HG02571 (cell line): ENCODE data around the gene ESPNL.
A peak's percentile ranks its signal among the peaks of the same experiment; 100 is the strongest.
"Not testable (repeated sequence)": the region's sequence is repeated elsewhere in the genome, so short reads cannot be mapped to it uniquely, and the experiment has no call there.

Experiments
- ATAC-seq: cut with Tn5 transposase; IDR thresholded peaks from one replicate; pipeline ENCODE4 v1.9.1; 2021; ENCODE audit warnings: mild to moderate bottlenecking, moderate library complexity; ENCODE audit not compliant: unreplicated experiment

The ESPNL gene, protein sequence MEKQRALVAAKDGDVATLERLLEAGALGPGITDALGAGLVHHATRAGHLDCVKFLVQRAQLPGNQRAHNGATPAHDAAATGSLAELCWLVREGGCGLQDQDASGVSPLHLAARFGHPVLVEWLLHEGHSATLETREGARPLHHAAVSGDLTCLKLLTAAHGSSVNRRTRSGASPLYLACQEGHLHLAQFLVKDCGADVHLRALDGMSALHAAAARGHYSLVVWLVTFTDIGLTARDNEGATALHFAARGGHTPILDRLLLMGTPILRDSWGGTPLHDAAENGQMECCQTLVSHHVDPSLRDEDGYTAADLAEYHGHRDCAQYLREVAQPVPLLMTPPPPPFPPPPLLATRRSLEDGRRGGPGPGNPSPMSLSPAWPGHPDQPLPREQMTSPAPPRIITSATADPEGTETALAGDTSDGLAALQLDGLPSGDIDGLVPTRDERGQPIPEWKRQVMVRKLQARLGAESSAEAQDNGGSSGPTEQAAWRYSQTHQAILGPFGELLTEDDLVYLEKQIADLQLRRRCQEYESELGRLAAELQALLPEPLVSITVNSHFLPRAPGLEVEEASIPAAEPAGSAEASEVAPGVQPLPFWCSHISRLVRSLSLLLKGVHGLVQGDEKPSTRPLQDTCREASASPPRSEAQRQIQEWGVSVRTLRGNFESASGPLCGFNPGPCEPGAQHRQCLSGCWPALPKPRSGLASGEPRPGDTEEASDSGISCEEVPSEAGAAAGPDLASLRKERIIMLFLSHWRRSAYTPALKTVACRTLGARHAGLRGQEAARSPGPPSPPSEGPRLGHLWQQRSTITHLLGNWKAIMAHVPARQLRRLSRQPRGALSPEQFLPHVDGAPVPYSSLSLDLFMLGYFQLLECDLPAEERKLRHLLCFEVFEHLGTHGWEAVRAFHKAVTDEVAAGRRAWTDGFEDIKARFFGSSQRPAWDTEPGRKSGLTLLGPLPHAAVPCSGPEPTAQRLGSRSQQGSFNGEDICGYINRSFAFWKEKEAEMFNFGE

DNA sequence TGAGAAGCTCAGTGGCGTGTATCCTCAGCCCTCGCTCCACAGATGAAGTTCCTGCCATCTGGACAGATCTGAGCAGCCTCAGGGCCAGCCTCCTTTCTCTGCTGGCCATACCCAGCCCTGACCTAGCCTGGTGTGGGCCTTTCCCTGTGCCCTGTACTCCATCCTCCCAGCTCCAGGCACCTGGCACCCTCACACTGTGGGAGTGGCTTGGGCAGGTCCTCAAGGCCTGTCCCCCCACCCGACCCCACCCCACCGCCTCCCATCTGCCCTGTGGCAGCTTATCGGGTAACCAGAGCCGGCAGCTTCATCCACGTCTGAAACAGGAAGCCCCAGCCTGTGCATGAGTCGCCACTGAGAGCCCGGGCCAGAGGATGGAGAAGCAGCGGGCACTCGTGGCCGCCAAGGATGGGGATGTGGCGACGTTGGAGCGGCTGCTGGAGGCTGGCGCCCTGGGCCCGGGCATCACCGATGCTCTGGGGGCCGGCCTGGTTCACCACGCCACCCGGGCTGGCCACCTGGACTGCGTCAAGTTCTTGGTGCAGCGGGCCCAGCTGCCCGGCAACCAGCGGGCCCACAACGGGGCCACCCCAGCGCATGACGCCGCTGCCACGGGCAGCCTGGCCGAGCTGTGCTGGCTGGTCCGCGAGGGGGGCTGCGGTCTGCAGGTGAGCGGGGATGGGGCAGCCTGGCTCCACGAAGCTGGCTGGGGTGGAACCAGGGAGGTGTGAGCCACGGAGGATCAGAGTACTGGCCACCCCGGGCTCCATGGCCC lies at the start of gene ESPNL:
TSS of gene ESPNL (plus strand) at position 292 of the 772 bp plus-strand sequence. CDS start at position 372, 80 bp downstream.
- no peak for ATAC-seq

DNA sequence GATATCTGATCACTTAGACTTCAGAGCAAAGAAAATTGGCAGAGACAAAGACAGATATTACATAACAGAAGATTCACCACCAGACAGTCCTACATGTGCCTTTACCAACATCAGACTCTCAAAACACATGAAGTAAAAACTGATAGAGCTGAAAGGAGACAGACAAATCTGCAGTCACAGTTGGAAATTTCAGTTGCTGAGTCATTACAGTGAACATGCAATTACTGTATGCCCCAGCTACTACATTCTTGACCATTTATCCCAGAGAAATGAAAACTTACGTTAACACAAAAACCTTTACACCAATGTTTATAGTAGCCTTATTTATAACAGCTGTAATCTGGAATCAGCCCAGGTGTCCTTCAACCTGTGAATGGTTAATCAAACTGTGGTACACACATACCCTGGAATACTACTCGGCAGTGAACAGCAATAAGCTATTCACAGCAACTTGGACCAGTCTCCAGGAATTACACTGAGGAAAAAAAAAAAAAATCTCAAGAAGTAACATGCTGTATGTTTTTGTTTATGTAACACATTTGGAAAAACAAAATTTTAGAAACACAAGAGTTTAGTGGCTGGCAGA lies 46.9 kb upstream of the ESPNL start:
- ATAC-seq: no peak

GRCh38 chr2:238055841-238056240 lies 44.3 kb upstream of the ESPNL start:
- ATAC-seq: no peak

DNA sequence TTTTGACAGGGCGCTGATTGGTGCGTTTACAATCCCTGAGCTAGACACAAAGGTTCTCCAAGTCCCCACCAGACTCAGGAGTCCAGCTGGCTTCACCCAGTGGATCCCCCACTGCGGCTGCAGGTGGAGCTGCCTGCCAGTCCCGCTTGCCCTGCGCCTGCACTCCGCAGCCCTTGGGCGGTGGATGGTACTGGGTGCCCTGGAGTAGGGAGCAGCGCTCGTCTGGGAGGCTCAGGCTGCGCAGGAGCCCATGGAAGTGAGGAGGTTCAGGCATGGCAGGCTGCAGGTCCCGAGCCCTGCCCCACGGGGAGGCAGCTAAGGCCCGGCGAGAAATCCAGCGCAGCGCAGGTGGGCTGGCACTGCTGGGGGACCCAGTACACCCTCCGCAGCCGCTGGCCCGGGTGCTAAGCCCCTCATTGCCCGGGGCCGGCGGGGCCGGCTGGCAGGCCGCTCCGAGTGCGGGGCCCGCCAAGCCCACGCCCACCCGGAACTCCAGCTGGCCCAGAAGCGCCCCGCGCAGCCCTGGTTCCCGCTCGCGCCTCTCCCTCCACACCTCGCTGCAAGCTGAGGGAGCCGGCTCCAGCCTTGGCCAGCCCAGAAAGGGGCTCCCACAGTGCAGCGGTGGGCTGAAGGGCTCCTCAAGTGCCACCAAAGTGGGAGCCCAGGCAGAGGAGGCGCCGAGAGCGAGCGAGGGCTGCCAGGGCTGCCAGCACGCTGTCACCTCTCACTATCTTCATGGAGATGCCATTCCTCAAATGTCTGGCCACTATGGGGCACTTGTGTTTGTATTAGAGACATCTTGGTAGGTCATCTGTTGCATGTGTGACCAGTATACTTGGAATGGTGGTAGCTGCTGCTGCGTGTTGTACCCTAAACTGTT lies 42.2 kb upstream of the ESPNL start:
- not testable (repeated sequence) for ATAC-seq

- ATAC-seq: no peak
Measured at GRCh38 chr2:238059505-238059904, 40.6 kb upstream of the ESPNL start.

DNA sequence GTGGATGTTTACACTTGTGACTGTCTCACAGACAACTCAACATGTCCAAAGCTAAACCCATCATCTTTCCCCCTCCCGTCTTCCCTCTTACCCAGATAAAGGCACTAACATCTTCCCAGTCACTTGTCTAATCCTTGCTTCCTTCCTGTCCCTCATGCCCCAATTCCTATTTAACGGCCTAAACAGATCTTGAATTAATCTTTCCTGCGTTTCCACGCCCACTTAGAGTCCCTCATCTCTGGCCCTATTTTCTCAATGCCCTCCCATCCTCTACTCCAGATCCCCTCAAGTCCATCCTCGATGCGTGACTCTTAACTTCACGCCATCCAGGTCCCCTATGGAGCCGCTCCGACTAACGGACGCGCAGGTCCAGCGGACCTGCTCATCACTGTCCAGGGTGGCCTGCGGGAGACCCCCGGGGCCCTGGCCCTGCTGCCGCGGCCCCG lies 40.0 kb upstream of the ESPNL start:
- ATAC-seq: no peak

DNA sequence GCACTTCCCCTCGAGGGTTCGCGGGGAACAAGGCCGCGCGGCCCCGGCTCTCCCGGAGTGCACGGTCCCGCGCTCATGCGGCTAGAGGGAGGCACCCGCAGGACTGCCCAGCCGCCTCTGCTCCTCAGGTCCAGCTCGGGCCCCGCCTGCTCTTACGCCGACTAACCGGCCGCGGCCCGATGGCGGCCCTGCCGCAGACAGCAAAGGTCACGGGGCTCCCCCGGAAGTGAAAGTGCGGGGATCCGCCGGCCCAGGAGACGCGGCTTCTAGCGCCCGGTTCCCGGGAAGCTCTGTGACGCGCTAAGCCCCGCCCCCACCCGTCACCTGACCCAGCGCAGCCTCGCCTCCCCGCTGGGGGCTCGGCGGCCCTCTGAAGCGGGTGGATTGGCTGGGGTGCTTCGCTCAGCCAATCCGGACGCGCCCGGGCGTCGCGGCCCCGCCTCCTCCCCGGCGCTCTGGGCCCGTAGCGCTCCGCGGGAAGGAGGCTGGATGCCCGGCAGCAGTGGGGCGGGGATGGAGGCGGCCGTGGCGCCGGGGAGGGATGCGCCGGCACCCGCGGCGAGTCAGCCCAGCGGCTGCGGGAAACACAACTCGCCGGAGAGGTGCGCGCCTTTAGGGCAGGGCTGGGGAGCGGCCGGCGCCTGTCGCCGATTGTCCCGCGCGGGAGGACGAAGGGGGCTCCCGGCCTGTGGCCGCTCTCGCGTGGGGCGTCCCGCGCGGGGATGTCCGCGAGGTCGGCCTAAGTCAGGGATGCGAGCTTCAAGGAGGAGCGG lies 39.4 kb upstream of the ESPNL start, which contains the start of gene SCLY:
TSS of gene SCLY (plus strand) at position 460 of the 773 bp plus-strand sequence. CDS start at position 514, 54 bp downstream.
- peak; percentile 96 for ATAC-seq

DNA sequence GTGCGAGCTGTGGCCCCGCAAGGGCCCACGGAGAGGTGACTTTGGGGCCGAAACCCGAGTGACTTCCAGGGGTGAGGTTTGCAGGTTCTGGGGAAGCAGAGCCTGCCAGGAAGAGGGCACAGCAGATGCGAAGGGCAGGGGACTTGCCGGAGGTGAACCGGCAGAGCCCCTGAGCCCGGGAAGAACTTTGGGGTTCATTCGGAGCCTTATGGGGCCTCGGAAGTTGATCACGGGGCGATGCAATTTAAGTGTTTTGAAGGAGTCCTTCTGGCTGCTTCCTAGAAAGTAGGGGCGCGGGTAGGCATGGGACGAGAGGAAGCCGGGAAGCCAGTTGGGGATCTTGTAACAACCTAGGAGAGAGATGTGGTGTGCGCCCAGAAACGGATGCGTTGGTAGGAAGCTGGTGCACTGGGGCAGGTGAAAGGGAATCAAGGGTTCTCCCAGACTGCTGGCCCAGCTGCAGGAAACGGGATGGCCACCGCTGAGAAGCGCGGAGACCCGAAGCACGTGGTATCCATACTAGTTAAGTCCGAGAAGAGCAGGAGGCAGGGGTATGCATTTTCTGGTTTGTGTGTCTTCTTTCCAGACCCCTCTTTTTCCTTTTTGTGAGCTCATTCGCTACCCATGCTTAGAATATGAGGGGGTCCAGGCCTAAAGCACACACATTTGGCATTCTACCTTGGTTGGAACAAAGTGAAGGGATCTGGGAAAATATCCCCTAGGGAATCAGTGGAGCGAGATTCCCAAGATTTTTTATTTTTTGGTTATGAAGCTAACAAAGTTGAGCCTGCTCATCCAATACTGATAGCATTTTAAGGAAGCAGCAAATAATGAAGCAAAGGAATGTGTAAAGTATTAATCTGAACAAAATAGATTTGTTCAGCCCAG lies 38.6 kb upstream of the ESPNL start:
- ATAC-seq: peak; percentile 4

GRCh38 chr2:238063414-238064189 lies 36.5 kb upstream of the ESPNL start:
- ATAC-seq: no peak

DNA sequence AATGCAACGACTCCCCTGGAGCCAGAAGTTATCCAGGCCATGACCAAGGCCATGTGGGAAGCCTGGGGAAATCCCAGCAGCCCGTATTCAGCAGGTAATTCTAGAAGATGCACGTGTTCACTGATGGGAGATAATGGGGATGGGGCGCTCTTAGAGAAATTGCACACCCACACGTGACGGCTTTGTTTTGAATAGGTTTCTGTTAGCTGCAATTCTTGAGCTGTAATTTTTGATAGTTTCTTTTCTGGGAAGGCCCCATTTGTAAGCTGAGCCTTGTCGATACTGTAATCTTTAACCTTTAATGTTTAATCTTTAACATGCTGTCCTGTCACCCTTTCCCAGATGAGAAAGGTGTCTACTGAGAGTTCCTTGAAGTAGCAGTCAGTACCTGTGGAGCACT lies 35.8 kb upstream of the ESPNL start:
- no peak for ATAC-seq

- no peak for ATAC-seq
Measured at GRCh38 chr2:238065071-238065846, 34.9 kb upstream of the ESPNL start.

- ATAC-seq: no peak
Measured at GRCh38 chr2:238066218-238066617, 33.9 kb upstream of the ESPNL start.

DNA sequence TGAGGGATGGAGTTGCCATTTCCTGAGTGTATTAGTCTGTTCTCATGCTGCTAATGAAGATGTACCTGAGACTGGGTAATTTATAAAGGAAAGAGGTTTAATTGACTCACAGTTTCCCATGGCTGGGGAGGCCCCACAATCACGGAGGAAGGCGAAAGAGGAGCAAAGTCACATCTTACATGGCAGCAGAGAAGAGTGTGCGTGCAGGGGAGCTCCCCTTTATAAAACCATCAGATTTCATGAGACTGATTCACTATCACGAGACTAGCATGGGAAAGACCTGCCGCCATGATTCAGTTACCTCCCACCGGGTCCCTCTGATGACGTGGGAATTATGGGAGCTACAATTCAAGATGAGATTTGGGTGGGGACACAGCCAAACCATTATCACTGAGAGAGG lies 33.4 kb upstream of the ESPNL start:
- not testable (repeated sequence) for ATAC-seq

DNA sequence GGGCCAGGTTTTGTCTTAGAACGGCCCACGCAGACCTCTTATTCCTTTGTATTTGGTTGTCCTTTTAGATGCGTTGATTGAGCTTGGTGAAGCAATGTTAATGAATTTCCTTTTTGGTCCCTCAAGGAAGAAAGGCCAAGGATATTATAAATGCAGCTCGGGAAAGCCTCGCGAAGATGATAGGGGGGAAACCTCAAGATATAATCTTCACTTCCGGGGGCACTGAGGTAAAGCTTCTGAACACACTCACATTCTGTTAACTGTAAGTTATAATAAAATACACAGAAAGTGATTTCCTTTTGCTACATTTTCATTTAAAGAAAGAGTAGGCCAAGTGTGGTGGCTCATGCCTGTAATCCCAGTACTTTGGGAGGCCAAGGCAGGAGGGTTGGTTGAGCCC lies 32.2 kb upstream of the ESPNL start:
- ATAC-seq: no peak

DNA sequence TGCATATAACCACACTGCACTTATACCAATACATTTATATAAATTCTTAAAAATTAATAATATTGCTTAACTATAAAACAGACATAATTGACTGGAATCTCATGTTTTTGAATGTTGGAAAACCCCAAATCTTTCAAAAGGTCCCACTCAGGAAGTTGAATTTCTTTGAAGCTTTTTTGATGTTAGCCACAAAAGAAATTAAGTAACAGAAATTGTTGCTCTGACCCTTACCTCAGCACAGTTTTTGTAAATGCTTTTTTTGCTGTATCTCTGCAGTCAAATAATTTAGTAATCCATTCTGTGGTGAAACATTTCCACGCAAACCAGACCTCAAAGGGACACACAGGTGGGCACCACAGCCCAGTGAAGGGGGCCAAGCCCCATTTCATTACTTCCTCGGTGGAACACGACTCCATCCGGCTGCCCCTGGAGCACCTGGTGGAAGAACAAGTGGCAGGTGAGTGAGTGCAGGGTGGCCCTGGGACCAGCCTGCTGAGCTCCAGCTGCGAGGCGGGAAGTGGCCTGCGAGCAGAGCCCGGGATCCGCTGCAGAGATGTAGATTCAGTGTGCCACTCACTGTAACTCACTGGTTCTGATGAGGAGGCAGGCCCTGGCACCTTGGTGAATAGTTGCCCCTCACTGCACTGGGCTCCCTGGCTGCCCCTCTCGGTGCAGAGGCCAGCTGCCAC lies 31.0 kb upstream of the ESPNL start:
- ATAC-seq: no peak
